Right ventricle myocardium inferior (tissue), 1 donor: ENCODE results near the gene DCLRE1B. TPM values are rescaled to one million over a fixed set of nuclear protein-coding genes. Genes with fewer than 3 reads are reported as not detected.

ENCODE experiments used
- total RNA-seq: library from RNA; stranded (reverse); fragmentation: NEBNext Ultra II Directional; extraction: Animal tissue kit (Norgen Biotek cat#: 25700); gene quantifications from one replicate; pipeline ENCODE4 v1.2.1, GENCODE V29; 2021
- donor health status: DM: no; HTN: yes; CAD: no; lungs with severe emphysema.

Gene DCLRE1B
- total RNA-seq, 1 donor from 2014 or later: 2.4 TPM

Other genes starting within 250 kb of the DCLRE1B start
- gene PHTF1, start 145.8 kb upstream of the DCLRE1B start, total RNA-seq: 6.4 TPM
- gene RSBN1, start 92.8 kb upstream of the DCLRE1B start, total RNA-seq: 10.1 TPM
- gene PTPN22, start 33.6 kb upstream of the DCLRE1B start, total RNA-seq: 0.43 TPM
- not detected for gene BCL2L15, start 17.7 kb upstream of the DCLRE1B start, total RNA-seq
- gene AP4B1, start 527 bp upstream of the DCLRE1B start, total RNA-seq: 12.2 TPM
- 50.3 TPM for gene HIPK1, start 24.0 kb downstream of the DCLRE1B start, total RNA-seq
- 13.8 TPM for gene OLFML3, start 74.1 kb downstream of the DCLRE1B start, total RNA-seq
- gene SYT6, start 248.5 kb downstream of the DCLRE1B start, total RNA-seq: not detected